AG09309 (cell line): Measurements from ENCODE around the gene GNAS.

ENCODE experiments used
- DNase-seq: peaks from one replicate; pipeline ENCODE4 v3.0.0-alpha.2; 2010; ENCODE audit warnings: low read depth
- H3K4me3 ChIP-seq: 2 replicates; pipeline ENCODE4 v1.5.1; 2011; ENCODE audit warnings: mild to moderate bottlenecking, low read depth, low read length, moderate library complexity; ENCODE audit not compliant: control insufficient read depth
- TF ChIP-seq, protein P1 (sequence below): IDR thresholded peaks from 2 replicates; pipeline ENCODE4 v1.5.1; 2011; ENCODE audit warnings: mild to moderate bottlenecking, low read depth, low read length, inconsistent platforms; ENCODE audit not compliant: insufficient read depth, control insufficient read depth; ENCODE audit errors: missing control alignments

The GNAS gene

DNA sequence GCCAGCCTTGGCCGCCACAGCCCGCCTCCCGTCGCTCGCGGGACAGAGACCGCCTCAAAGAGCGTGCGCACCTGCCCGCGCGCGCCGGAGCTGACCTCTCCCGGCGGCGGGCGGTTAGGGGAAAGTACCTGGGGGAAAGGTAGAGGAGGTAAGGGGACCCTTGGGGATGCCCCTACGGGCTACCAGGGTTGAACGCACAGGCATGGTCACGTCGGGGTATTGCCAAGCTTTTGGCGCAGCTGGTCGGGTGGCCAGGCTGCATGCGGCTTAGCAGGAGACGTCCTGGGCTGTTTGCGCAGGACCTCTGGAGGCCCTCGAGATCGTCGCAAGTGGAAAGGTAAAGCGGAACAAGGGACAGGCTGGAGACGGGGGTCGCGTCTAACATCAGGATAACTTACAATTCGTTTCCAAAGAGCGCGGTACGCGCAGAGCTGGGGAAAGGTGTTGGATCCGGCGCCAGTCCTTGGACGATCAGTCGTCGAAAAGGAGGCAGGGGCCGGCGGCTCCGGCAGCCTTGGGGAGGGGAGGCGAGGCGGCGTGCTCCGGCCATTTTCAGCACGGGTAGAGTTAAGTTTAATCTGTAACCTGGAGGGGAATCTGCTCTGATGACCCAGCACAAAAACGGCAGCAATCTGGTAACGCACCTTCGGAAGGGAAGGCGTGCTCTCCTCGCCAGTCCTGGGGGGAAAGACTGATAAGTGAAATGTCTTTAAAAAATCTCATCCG is 10.8 kb upstream of the GNAS start:
- H3K4me3 ChIP-seq: no peak overlapping the region
- DNase-seq: no peak
- TF ChIP-seq, protein P1, sequence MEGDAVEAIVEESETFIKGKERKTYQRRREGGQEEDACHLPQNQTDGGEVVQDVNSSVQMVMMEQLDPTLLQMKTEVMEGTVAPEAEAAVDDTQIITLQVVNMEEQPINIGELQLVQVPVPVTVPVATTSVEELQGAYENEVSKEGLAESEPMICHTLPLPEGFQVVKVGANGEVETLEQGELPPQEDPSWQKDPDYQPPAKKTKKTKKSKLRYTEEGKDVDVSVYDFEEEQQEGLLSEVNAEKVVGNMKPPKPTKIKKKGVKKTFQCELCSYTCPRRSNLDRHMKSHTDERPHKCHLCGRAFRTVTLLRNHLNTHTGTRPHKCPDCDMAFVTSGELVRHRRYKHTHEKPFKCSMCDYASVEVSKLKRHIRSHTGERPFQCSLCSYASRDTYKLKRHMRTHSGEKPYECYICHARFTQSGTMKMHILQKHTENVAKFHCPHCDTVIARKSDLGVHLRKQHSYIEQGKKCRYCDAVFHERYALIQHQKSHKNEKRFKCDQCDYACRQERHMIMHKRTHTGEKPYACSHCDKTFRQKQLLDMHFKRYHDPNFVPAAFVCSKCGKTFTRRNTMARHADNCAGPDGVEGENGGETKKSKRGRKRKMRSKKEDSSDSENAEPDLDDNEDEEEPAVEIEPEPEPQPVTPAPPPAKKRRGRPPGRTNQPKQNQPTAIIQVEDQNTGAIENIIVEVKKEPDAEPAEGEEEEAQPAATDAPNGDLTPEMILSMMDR: no peak

DNA sequence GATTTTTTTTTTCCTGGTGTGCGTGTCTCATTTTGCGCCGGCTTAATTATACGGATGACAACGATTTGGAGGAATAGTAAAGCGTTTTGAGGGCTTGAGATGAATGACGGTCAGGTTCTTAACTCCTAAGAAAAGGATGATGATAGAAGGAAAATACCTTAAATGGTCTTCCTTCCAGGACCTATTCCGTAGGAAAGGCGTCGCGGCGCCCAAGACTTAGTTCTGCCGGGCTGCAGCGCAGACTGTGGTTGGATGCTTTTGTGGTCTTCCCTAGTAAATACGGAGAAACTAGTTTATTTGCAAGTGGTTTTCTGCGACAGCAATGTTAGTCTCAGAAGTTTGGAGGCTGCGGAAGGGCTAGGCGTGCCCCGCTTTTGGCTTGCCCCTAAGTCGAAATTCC is 10.2 kb upstream of the GNAS start:
- TF ChIP-seq, protein P1: no peak
- no peak for DNase-seq
- no peak overlapping the region for H3K4me3 ChIP-seq

DNA sequence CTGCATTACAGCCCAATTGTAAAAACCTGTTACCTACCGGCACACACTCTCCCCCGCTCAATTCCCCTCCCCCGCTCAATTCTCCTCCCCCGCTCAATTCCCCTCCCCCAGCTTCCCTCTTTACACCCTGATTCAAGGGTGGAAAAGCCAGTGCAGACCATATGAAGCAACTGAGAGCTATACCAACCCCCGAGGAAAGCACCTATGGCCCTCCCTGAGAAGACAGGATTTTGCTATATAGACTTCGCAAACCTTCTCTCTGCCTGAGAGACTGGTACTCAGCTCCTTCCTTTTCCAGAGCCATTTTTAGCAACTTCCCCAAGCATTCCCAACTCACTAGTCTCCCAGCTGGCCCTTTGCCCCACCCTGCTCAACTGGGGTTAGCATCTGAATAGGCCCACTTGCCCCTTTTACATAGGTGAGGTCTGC is 9.4 kb upstream of the GNAS start:
- no peak overlapping the region for H3K4me3 ChIP-seq
- TF ChIP-seq, protein P1: no peak

DNA sequence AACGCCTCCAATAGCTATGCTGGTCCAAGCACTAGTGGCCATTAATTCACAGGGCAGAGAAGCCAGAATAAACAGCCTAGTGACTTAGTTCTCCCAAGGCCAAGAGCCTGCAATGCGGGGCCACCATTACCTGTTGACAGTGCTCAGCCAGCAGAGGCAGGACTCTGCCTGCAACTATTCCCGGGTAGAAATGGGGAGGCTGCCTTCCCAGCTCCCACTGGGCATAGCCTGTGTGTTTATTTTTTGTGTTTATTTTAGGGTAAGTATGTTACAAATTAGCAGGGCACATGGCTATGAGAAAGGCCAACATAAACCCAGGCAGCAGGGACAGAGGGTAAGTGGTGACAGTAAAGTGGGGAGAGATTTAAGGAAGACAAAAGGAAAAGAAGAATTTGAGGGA is 6.8 kb upstream of the GNAS start:
- no peak for DNase-seq
- TF ChIP-seq, protein P1: no peak
- H3K4me3 ChIP-seq: no peak overlapping the region

More for the DNA sequence above, 9.4 kb upstream of the GNAS start:
- no peak for DNase-seq

DNA sequence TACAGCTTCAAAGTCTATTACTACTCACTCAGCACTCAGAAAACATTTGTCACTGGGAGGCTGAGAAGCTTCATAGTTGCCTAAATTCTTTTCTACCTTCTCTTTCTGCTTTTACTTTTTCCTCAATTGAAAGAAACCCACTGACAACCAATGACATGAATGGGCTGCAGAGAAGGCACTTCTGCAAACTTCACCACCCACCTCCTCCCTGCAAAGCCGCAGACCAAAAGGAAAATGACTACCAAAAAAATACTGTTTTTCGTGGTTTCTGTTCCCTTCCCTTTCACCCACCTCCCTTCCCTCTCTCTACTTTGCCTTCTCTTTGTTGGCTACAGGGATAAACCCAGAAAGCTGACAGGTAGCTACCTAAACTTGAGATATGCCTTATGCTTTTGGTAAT is 5.1 kb upstream of the GNAS start:
- no peak overlapping the region for H3K4me3 ChIP-seq
- no peak for DNase-seq
- TF ChIP-seq, protein P1: no peak

DNA sequence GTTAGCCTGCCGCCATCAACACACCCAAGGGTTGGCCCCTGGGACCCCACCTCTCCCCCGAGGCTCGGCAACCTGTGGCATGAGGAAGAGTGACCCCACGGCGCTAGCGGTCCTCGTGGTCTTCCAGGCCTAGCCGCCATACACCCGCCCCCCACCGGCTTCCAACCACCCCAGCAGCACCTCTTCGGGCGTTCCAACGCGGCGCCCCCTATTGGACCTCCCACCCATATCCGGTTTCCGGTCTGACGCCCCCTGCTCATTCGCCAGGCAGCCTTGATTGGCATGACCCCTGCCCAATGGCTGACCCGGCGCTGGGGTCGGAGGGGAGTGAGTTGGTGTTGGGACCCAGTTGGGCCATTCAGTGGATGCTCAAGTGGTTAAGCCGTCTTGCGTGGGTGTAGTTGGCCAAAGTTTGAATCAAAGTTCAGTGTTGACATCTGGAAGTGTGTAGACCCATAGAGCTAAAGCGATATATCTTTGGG is 1.8 kb upstream of the GNAS start, which contains the start of gene GNAS-AS1:
Gene GNAS-AS1, minus strand, starts transcription at position 210 of the 482 bp plus-strand sequence.
- TF ChIP-seq, protein P1: no peak
- DNase-seq: peak; percentile 63
- H3K4me3 ChIP-seq: peak within 1 kb of the TSS; percentile 80
